GM13976 (cell line): ENCODE data around the gene AQP6.

Experiments used
- DNase-seq: peaks from one replicate; pipeline ENCODE4 v3.0.0; 2012; ENCODE audit warnings: low spot score
- in situ Hi-C: fragments of 300-500 bp; cut with MboI; formaldehyde crosslinking; loops from one replicate; pipeline ENCODE4 v1.12.0; 2022; ENCODE audit warnings: low sequenced_read_pairs, mixed read lengths, inconsistent platforms; ENCODE audit not compliant: unreplicated experiment
- TF ChIP-seq, protein P1 (sequence below): IDR thresholded peaks from 2 replicates; pipeline ENCODE4 v1.5.1; 2012; ENCODE audit warnings: borderline replicate concordance, mild to moderate bottlenecking; ENCODE audit not compliant: insufficient read depth; ENCODE audit errors: extremely low read depth, missing control alignments, control extremely low read depth

Gene AQP6

DNA sequence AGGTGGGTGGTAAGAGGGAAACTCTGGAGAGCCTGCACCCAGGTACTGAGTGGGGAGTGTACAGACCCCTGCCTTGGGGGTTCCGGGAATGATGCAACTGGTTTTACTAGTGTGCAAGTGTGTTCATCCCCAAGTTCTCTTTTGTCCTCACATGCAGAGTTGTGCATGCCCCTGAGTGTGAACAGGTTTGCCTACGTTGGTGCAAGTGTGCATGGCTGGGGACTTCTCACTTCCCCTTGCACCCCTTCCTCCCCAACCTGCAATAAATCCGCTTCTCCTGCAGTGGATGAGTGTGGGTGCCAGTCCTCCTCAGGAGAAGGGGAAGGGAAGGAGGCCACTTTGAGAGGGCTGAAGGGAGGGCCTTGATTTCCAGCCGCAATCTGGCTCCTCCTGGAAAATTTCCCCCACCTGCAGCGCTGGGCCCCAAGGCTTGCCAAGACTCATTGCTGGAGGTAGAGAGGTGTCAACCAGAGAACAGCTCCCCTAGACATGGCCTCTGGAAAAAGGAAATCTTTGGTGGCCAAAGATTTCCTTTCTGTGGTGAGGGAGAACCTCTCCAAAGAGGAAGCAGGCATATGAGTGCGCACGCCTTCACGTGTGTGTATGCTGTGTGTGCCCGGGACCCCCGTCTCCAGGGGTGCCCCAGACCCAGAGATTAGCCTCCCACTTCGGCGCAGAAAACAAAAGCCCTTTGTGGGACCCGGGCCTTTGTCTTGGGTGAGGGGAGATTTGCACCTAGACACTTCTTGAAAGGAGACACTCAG is 16.7 kb upstream of the AQP6 start:
- DNase-seq = no peak
- in situ Hi-C loops = no loop called here
- TF ChIP-seq, protein P1, sequence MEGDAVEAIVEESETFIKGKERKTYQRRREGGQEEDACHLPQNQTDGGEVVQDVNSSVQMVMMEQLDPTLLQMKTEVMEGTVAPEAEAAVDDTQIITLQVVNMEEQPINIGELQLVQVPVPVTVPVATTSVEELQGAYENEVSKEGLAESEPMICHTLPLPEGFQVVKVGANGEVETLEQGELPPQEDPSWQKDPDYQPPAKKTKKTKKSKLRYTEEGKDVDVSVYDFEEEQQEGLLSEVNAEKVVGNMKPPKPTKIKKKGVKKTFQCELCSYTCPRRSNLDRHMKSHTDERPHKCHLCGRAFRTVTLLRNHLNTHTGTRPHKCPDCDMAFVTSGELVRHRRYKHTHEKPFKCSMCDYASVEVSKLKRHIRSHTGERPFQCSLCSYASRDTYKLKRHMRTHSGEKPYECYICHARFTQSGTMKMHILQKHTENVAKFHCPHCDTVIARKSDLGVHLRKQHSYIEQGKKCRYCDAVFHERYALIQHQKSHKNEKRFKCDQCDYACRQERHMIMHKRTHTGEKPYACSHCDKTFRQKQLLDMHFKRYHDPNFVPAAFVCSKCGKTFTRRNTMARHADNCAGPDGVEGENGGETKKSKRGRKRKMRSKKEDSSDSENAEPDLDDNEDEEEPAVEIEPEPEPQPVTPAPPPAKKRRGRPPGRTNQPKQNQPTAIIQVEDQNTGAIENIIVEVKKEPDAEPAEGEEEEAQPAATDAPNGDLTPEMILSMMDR = no peak

DNA sequence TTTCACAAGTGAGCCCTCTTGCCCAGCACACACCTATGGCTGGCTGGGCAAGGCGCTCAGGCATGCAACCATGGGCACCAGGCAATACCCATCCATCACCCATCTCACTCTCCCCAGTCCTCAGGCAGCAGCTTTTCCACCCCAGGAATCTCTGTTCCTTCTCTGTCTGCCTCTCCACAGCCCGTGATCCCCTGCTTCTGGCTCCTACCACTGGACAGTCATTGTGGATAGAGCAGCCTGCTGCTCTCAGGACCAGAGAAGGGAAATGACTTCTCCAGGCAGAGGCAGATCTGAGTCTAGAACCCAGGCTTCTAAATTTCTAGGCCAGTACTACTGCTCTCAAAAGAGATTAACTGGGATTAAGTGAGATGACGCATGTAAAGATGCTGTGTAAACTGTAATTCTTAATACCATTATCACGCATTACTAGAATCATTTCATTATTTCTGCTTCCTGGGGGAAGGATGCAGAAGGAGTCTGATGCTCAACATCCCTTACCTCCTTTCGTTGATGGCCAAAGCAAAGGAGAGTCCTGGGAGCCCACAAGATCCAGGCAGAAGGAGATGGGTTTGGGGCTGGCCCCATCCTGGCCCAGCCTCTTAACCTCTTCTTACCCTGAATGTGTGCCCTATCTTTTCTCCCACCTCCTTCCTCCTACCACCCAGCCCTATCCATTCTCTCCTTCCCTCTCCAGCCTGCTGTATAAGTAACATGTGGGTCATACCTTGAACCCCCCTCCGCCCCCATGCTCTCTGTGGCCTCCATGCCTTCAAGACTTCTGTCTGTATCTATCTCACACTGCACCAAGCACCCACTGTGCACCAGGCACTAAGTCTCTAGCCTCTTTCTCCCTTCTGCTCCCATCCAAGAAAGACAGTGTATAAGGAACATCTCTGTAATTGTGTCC is 15.8 kb upstream of the AQP6 start:
- in situ Hi-C loops = no loop called here
- no peak for DNase-seq
- TF ChIP-seq, protein P1 = no peak

DNA sequence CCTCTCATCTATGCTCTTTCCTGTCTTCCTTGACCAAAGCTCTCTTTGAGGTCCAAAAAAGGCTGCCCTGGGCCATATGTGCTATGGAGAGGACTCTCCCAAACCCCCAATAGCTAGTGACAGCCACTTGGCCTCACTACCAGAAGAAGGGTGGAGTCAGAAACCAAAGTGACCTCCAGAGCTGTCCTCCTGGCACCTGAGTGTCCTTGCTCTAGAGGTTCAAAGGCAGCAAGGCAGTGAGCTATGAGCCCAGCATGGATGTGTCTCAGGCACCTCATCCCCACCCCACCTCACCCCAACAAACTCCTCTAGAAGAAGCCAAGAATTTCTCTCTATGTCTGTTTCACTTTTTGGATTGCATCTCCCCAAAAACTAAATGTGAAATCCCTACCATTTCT is 15.2 kb upstream of the AQP6 start:
- TF ChIP-seq, protein P1 = no peak
- in situ Hi-C loops = no loop called here
- DNase-seq = no peak

DNA sequence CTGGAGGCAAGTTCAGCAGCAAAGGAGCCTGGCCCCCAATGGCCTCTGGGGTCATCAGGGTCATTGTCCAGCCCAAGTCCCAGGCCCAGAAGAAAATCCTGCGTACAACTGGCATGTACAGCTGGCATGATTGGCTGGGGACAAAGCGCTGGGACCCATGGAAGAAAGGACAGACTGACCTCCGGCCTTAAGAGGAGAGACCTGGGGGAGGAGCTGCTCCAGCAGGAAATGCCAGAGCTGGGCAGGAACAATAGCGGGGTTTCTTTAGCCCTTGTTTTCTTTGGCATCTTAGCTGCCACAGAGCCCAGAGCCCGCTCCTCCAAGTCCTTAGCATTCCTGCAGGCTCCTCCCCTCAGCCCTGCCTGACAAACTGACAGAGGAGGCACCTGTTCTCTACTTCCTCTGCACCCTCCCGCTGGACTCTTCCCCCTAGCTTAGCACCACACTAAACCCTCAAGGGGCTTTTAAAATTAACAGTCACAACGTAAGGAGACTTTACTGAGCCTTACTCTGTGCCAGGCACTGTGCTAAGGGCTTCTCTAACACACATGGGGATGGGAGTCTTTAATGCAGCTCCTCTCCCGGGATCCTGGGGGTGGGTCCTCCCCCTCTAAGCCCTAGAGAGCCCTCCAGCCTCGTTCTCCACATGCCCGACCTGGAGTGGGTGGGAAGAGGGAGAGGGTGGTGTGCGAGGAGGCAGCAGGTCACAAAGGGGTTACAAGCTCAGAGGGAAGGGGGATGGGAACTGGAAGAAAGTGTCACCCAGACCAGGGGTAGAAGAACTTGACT is 12.9 kb upstream of the AQP6 start:
- in situ Hi-C loops = no loop called here
- TF ChIP-seq, protein P1 = no peak
- no peak for DNase-seq

DNA sequence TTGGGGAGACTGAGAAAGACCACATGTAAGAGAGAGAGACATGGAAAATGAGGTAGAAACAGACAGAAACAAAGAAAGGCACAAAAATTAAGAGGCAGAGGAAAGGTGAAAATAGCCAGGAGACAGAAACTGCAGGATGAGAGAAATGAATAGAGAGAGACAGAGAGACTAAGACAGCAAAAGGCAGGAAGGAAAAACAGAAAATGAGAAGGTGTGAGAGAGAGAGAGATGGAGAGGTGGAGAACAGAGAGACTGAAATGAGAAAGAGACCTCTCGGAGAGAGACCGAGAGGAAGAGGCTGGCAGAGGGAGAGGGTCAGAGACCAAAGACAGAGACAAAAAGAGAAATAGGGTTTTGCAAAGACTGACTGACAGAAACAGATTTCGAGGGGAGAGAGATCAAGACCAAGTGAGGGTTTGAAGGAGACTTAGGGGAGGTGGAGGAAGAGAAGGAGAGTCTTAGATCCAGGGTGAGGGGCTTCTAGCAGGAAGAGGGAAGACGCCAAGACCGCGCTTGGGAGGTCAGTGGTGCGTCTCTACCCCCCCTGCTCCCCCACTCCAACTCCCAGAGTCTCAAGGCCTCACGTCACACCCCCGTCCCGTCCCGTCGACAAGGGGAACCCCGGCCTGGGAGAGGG is 12.2 kb upstream of the AQP6 start:
- in situ Hi-C loops = no loop called here
- no peak for DNase-seq
- TF ChIP-seq, protein P1 = no peak
